NCI-H146 (cell line): ENCODE measurements around the gene DOK1.

Source experiments
- DNase-seq: peaks from one replicate; lab custom pipeline; 2025; lab: John Stamatoyannopoulos, UW

The DOK1 gene

DNA sequence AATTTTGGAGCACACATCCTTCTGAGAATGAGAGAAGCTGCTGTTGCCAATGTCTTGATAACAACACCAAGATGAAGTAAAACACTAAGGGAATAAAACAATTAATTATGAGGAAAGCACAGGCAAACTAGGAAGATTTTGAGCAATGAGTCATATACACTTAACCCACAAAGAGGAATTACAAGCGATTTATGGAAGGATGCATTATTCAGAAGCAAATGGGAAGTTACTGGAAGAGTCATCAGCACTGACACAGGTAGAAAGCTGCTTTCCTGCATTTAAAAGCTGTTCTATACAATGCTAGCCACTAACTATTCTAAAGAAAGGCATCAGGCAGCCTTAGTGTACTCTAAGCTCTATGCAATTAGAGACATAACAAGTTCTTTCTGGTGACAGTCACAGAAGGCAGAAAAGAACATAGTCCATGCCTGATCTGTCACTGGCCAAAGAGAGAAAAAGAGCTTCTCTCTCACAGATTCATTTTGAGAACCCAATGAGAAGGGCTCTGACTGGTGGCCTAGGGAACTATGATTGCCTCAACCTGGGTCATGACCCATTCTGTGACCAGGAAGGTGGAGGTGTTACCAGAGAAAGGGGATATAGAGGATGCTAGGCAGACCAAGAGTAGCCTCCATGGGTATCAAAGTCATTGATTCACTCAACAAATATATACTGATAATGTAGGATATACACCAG is 48.2 kb downstream of the DOK1 start:
- DNase-seq, result no peak

DNA sequence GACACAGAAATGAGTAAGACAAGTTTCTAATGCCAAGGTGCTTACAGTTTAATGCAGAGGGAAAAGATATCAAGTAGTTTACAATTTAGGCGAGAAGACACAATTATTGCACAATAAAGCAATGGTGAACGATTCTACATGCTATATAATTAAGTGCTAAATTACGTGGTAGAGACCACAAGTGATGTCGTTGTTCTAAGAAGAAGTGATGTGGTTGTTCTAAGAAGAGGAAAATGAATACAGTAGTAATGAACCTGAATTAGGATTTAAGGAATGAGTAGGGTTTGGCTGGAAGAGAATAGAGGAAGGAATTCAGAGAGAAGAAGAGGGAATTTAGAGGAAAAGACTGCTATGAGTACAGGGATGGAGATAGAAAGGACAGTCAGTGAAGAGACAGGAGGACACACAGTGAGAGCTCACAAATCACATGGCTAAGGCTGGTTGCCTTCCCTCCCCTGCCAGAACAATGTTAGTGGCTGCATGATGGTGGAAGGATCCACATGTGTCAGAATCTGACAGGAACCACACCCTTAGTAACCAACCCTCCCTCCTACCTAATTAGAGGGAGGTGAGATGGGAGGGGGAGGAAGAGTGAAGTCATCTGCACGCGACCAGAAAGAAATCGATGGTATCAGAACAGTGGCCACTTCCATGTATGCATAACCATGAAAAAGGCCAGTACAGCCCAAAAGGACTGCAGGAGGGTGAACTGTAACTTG is 48.9 kb downstream of the DOK1 start:
- DNase-seq, result peak; percentile 58

DNA sequence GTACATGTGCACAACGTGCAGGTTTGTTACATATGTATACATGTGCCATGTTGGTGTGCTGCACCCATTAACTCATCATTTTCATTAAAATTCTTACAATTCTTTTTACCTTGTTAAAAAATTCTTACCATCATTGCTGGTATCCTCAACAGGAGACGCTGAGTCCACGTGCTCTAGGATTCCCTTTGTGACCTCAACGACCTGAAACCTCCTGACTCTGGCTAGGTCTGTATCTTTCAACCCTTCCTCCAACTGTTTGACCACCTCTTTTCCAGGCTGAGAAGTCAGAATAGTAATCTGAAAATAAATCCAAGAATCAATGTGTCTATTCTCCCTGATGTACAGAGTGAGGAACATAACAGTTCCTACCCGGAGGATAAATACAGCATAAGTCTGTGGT is 52.4 kb downstream of the DOK1 start:
- no peak for DNase-seq
